HG02610 (cell line): Measurements from ENCODE around the gene GALK2.
A peak's percentile ranks its signal among the peaks of the same experiment; 100 is the strongest.

ENCODE experiments used
- ATAC-seq: cut with Tn5 transposase; IDR thresholded peaks from one replicate; pipeline ENCODE4 v1.9.1; 2021; ENCODE audit warnings: mild to moderate bottlenecking, moderate library complexity; ENCODE audit not compliant: unreplicated experiment

The GALK2 gene

GRCh38 chr15:49169880-49170597, at the start of gene GALK2:
Gene GALK2, plus strand, starts transcription at chr15:49170247. Its CDS starts 76 bp downstream, at chr15:49170323.
- ATAC-seq: peak; percentile 97

- no peak for ATAC-seq
These were observed 49.2 kb upstream of the GALK2 start for GRCh38 chr15:49120832-49121231.

- ATAC-seq: no peak
These were observed 48.1 kb upstream of the GALK2 start for GRCh38 chr15:49121901-49122300.

GRCh38 chr15:49122541-49123062, 47.4 kb upstream of the GALK2 start:
- ATAC-seq: no peak

GRCh38 chr15:49124371-49124770, 45.7 kb upstream of the GALK2 start:
- no peak for ATAC-seq

GRCh38 chr15:49131403-49131802, 38.6 kb upstream of the GALK2 start:
- no peak for ATAC-seq

- ATAC-seq: no peak
These were observed 35.2 kb upstream of the GALK2 start for GRCh38 chr15:49134683-49135341.

- ATAC-seq: no peak
These were observed 34.6 kb upstream of the GALK2 start for GRCh38 chr15:49135342-49135857.

- no peak for ATAC-seq
These were observed 34.1 kb upstream of the GALK2 start for GRCh38 chr15:49135911-49136310.

- no peak for ATAC-seq
These were observed 32.2 kb upstream of the GALK2 start for GRCh38 chr15:49137861-49138260.

GRCh38 chr15:49145651-49146609, 24.1 kb upstream of the GALK2 start:
- ATAC-seq: no peak

- no peak for ATAC-seq
These were observed 21.7 kb upstream of the GALK2 start for GRCh38 chr15:49148298-49148697.

GRCh38 chr15:49148727-49149126, 21.3 kb upstream of the GALK2 start:
- no peak for ATAC-seq

- ATAC-seq: no peak
These were observed 18.2 kb upstream of the GALK2 start for GRCh38 chr15:49151831-49152230.

- no peak for ATAC-seq
These were observed 17.3 kb upstream of the GALK2 start for GRCh38 chr15:49152552-49153312.

- no peak for ATAC-seq
These were observed 15.7 kb upstream of the GALK2 start for GRCh38 chr15:49154359-49154758.

GRCh38 chr15:49154799-49155109, 15.3 kb upstream of the GALK2 start:
- ATAC-seq: no peak

- ATAC-seq: peak; percentile 94
These were observed 14.8 kb upstream of the GALK2 start, which contains the start of gene COPS2 for GRCh38 chr15:49155110-49155833. Gene COPS2, minus strand, starts transcription at chr15:49155599. Its CDS starts 21 bp downstream, at chr15:49155578.

- no peak for ATAC-seq
These were observed 14.0 kb upstream of the GALK2 start for GRCh38 chr15:49155834-49156627.
